Kidney epithelial cell (primary cell): ENCODE data around the gene PHLPP2. TPM values are rescaled to one million over a fixed set of nuclear protein-coding genes. Genes with fewer than 3 reads are reported as not detected.

ENCODE experiments used
- DNase-seq: peaks from one replicate; pipeline ENCODE4 v3.0.0-alpha.2; 2010; ENCODE audit warnings: low read depth
- H3K27me3 ChIP-seq: 2 replicates; pipeline ENCODE4 v1.6.0; 2011; ENCODE audit warnings: low read length; ENCODE audit not compliant: control insufficient read depth, insufficient read depth
- H3K36me3 ChIP-seq: 2 replicates; pipeline ENCODE4 v1.5.1; 2011; ENCODE audit warnings: low read length; ENCODE audit not compliant: control insufficient read depth, insufficient read depth
- H3K4me3 ChIP-seq: 2 replicates; pipeline ENCODE4 v1.5.1; 2011; ENCODE audit warnings: low read depth, mild to moderate bottlenecking, control low read depth, low read length
- total RNA-seq: library from RNA; depleted of rRNA; stranded (reverse); fragments of >200 nt; gene quantifications from 2 replicates; pipeline ENCODE4 v1.2.3, GENCODE V29; 2015
- TF ChIP-seq, protein P1 (sequence below): IDR thresholded peaks from 2 replicates; pipeline ENCODE4 v1.5.1; 2011; ENCODE audit warnings: mild to moderate bottlenecking, moderate library complexity, low read length, control low read depth, inconsistent platforms; ENCODE audit not compliant: insufficient read depth, poor library complexity, severe bottlenecking

Gene PHLPP2
- total RNA-seq, 1 donor from 2014 or later: 7.1 TPM

GRCh38 chr16:71666264-71666663, 58.2 kb downstream of the PHLPP2 start:
- TF ChIP-seq, protein P1, sequence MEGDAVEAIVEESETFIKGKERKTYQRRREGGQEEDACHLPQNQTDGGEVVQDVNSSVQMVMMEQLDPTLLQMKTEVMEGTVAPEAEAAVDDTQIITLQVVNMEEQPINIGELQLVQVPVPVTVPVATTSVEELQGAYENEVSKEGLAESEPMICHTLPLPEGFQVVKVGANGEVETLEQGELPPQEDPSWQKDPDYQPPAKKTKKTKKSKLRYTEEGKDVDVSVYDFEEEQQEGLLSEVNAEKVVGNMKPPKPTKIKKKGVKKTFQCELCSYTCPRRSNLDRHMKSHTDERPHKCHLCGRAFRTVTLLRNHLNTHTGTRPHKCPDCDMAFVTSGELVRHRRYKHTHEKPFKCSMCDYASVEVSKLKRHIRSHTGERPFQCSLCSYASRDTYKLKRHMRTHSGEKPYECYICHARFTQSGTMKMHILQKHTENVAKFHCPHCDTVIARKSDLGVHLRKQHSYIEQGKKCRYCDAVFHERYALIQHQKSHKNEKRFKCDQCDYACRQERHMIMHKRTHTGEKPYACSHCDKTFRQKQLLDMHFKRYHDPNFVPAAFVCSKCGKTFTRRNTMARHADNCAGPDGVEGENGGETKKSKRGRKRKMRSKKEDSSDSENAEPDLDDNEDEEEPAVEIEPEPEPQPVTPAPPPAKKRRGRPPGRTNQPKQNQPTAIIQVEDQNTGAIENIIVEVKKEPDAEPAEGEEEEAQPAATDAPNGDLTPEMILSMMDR: no peak
- Histone ChIP-seq H3K4me3 (no peak overlapping the region), H3K27me3 (no peaks in the 10 kb centered on the region), H3K36me3 (no peaks in the 10 kb centered on the region)
- no peak for DNase-seq

GRCh38 chr16:71659471-71659870, 65.0 kb downstream of the PHLPP2 start:
- no peak for DNase-seq
- TF ChIP-seq, protein P1: no peak

GRCh38 chr16:71658771-71659170, 65.7 kb downstream of the PHLPP2 start:
- peak; percentile 44 for DNase-seq
- Histone ChIP-seq H3K27me3 (no peaks in the 10 kb centered on the region), H3K36me3 (no peaks in the 10 kb centered on the region), H3K4me3 (no peak overlapping the region)
- TF ChIP-seq, protein P1: no peak

More at GRCh38 chr16:71659471-71659870, 65.0 kb downstream of the PHLPP2 start:
- no peaks in the 10 kb centered on the region for H3K27me3 ChIP-seq
- no peak overlapping the region for H3K4me3 ChIP-seq
- H3K36me3 ChIP-seq: no peaks in the 10 kb centered on the region

DNA sequence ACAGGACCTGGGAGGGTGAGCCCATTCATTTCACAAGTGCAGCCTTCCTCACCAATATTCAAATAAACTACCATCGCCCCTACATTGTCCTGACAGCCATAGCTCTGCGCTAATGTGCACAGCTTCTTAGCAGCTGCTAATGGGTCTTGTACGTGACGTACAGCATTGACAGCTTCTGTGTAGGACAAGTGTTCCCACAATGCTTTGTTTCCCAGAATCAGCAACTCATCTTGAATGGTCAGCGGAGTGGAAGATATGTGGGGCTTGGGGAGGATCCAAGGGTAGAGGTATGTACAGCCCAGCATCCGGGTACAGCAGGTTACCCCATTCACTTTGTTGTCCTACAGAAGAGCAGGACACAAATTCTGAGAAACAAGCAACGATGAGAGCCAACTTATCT, 74.8 kb downstream of the PHLPP2 start:
- no peak for DNase-seq
- Histone ChIP-seq H3K27me3 (no peaks in the 10 kb centered on the region), H3K4me3 (no peak overlapping the region), H3K36me3 (no peaks in the 10 kb centered on the region)
- TF ChIP-seq, protein P1: no peak

GRCh38 chr16:71648921-71649320, 75.6 kb downstream of the PHLPP2 start:
- DNase-seq: no peak
- H3K27me3 ChIP-seq: no peaks in the 10 kb centered on the region
- no peak overlapping the region for H3K4me3 ChIP-seq
- H3K36me3 ChIP-seq: no peaks in the 10 kb centered on the region
- TF ChIP-seq, protein P1: peak; percentile 37

DNA sequence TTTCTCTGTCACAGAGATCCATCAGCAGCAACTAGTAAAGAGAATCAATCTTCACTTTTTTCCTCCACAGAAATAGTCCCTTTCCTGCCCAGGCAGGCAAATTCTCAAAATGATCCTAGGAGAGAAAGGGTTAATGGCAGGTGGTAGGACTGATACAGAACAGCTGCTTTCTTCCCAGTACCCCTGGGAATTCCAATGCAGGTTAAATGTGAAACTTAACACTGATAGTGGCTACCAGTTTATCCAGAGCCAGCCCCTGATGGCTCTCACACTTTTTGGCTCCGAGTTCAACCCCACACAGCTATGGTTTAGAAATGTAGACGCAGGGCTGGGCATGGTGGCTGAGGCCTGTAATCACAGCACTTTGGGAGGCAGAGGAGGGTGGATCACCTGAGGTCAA, 76.3 kb downstream of the PHLPP2 start:
- Histone ChIP-seq H3K36me3 (no peaks in the 10 kb centered on the region), H3K4me3 (no peak overlapping the region), H3K27me3 (no peaks in the 10 kb centered on the region)
- TF ChIP-seq, protein P1: no peak
- DNase-seq: no peak
